ENCODE measurements around the gene KRTAP3-1.
"Not testable (repeated sequence)": the region's sequence is repeated elsewhere in the genome, so short reads cannot be mapped to it uniquely, and the experiment has no call there.

KRTAP3-1 gene

DNA sequence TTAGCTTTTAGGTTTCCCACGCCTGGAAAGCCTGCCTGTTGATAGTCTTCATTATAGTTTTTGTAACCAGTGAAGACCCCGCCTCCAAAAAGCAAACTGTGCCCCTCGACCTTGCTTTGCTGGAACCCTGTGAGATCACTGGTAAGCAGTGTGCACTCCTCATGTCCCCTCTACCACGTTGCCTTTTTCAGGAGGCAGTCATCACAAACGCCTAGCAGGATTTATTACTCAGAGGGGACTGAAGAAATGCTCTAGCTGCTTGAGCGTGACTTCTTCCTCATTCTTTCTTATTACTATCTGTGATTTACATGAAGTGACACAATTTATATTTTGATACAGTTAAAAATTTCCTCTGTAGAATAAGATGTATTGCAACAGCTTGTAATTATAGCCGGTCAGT, 6.5 kb upstream of the KRTAP3-1 start:
- DNase-seq (ENCODE audit: low read depth in 2 of 2) = no peak

DNA sequence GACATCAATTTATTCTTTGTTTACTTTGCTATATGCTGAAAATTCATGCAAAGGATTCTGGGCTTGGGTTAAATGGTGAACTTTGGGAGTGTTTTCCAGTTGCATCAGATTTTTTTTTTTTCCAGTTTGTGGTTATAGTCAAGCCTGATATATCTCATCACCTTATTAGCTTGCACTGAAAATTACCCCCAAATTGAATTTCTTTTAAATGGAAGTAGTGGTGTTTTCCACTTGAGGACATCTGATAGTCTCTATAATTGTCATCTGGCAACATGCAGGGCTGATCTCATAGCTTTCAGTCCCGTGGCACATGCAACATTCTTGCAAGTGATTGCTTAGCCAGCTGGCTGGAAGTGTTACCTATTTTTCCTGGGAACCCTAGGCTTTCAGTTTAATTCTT, 4.7 kb upstream of the KRTAP3-1 start:
- DNase-seq (ENCODE audit: low read depth in 2 of 2) = no peak

DNA sequence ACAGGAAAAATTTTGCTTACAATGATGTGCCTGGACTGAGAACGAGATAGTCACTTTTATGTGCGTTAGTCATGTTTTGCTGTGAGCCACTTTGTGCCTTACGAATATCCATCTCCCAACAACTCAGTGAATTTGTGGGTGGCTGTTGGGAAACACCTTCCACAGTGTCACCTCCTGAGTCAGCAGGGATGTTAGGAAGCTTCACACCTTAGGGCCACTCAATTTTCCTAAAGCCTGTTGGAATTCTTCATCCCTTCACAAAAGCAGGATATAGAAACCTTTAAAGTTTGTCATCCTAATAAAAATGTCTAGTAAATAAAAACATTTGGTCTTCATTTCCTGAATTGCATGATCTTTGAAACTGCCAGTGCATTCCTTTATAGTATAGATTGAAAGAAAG, 4.3 kb upstream of the KRTAP3-1 start:
- DNase-seq (ENCODE audit: low read depth in 2 of 2) = no peak

DNA sequence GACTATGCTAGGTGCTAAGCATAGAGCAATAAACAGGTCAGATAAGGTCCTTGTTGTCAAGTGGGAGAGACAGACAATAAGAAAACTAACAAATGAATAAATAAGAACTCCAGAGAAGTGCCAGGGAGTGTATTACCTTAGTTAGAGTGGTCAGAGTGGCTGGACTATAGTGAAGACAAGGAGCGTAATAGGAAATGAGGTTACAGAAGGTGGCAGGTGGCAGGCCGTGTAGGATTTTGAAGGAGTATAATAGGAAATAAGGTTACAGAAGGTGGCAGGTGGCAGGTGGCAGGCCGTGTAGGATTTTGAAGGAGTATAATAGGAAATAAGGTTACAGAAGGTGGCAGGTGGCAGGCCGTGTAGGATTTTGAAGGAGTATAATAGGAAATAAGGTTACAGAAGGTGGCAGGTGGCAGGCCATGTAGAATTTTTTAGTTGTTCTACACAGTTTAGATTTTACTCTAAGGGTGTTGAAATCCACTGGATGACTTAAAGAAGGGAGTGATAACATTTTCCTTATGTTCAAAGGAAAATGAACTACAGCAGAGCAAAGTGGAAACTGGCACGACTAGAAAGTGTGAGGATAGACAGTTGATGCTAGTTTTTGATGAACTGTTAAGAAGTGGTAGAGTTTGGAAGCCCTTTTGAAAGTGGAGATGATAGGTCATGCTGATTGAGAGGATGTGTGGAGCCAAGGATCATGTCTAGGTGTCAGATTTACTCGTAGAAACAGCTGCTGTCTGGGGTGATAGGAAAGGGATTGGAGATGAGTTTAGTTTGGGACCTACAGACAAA, 3.6 kb upstream of the KRTAP3-1 start:
- no peak for DNase-seq (ENCODE audit: low read depth in 2 of 2)

DNA sequence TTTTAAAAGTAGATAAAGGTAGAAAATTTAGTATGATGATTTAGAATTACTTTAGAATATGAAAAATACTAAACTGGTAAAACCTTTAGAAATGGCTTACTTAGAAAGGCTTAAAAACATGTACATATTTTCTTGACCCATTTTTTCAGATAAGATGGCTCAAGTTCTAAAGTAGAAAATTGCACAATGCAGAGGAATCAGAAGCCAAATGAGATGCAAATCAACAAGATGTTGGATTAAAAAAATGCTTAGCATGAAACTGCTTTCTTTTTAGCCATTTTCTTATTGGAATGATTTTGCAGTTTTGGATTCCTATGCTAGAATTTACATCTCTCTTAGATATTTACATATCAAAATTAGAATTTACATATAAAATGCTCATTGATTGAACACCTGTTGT, 1.5 kb upstream of the KRTAP3-1 start:
- no peak for DNase-seq (ENCODE audit: low read depth in 2 of 2)

DNA sequence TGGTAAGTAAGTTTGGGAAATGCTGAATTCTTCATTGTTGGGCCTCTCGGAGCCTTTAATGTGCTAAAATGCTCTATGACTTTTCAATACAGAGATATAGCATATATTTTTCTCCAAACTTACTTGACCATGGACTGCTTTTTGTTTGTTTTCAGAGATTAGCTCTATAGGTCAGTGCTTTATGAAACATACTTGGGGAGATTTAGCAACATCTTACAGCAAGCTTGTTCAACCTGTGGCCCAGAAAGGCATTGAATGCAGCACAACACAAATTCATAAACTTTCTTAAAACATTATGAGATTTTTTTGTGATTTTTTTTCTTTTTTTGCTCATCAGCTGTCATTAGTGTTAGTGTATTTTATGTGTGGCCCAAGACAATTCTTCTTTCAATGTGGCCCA, 1.0 kb upstream of the KRTAP3-1 start:
- no peak for DNase-seq (ENCODE audit: low read depth in 2 of 2)

DNA sequence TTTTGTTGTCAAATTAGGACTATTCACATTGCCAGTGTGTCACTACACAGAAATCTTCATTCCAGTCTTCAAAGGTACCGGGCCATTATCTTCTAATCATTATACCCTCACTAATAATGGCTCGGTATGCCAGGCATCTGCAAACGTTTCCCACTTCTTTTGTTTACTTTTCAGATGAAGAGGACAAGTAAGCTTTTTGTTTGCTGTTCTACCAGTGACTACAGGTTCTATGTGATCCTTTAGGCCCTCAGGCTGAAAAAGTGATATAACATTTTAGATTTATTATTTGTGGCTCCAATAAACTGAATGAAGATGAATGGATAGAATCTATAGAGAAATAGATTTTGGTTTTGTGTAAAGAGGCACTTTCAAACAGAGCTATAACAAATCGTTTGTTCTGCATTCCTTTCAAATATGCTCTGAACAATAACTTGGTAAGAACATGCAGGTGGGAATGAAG, 403 bp upstream of the KRTAP3-1 start:
- no peak for DNase-seq (ENCODE audit: low read depth in 2 of 2)

DNA sequence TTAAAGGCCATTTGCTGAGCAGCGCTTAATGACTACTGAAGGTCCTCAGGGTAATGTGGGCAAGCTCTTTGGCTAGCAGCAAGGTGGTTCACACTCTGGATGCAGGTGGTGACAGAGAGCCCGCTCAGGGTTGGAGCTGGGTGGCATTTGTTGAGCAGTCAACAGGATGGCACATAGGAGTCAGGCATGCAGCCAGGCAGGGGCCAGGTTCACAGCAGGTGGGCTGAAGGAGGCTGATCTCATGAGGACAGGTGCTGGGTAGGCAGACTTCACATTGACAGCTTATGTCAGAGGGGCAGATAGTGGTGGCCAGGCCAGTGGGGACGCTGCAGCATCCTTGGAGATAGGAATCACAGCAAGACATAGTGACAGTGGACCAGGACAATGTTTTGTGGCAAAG, 4.5 kb downstream of the KRTAP3-1 start:
- no peak for DNase-seq (ENCODE audit: low read depth in 2 of 2)

DNA sequence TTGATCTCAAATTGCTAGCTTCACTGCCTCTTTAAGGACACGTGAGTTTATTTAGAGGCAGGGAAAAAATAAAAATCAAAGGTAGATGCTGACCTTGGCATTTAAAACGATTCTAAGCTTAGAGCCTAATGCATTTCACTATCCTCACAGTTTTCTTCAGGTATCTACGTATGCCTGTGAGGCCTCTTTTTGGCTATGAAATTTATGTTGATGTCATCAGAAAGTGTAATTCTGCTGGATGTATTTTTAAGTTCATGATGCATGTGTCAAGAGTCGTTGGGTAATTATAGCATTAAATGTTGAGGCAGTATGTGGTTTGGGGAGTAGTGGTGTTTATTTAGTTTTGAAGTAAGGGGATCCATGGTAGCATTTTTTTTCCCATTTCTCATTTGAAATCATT, 5.0 kb downstream of the KRTAP3-1 start:
- no peak for DNase-seq (ENCODE audit: low read depth in 2 of 2)

DNA sequence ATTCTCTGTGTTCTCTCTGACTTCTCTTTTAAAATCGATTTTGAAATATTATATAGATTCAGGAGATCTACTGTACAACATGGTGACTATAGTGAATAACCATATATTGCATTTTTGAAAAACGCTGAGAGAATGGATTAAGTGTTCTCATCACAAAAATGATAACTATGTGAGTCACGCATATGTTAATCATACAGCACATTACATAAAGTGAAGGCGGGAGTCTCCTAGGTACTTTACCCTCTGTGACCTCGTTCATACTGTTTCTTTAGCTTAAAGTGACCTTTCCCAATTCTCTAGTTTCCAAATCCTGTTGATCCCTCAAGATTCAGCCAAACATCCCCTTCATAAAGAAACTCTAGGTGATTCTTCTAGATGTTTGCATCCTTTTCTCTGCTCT, 6.1 kb downstream of the KRTAP3-1 start:
- no peak for DNase-seq (ENCODE audit: low read depth in 2 of 2)

DNA sequence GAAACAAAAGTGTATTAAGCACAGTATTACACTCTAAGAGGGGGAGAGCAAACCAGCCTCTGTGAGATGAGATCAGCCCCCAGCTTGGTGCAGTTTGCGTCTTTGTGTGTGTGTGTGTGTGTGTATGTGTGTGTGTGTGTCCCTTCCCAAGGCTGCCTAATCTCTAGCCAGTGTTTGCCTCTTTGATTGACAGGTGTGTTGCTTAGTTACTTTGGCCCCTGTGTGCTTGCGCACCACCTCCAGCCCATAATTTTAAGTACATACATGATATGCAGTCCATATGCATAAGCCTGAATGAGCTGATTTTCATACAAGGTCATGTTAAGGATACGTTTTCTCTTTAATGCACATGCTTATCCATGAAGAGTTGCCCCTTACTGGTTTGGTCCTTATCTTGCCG, 7.1 kb downstream of the KRTAP3-1 start:
- no peak for DNase-seq (ENCODE audit: low read depth in 2 of 2)

DNA sequence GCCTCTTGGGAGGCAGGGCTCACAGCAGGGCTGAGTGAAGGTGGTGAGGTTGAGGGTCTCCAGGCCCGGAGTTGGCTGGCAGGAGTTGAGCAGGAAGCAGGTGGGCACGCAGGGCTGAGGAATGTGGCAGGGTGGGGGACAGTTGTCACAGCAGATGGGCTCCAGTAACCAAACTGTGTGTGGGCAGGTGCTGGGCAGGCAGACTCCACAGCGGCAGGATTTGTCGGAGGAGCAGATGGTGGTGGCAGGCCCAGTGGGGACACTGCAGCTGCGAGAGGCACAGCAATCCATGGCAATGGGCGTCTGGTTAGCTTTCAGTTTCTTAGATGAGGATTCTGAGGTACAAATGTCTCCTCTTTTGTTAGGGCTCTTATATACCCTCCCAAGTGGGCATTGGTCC, 9.4 kb downstream of the KRTAP3-1 start, which contains the start of gene KRTAP3-2:
Gene KRTAP3-2 (minus strand): TSS at position 344 of the 400 bp plus-strand sequence. CDS start 53 bp downstream, at position 291.
- DNase-seq (ENCODE audit: low read depth in 2 of 2) = not testable (repeated sequence)

DNA sequence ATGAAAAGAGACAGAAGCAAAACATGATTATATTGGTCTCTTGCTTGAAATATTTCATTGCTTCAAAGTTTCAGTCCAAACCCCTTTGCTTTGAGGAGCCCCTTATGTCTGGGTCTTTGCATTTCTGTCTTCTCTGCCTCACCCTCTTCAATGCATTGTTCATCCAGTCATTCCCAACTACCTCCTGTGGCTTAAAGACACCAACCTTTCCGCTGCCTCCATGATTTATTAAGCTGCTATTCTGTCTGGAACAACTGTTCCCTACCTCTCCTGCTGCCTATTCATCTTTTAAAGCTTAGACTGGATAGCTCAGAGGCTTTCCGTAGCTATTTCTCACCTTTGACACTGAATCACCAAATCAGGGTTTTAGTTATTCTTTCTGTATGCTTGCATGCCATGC, 11.6 kb downstream of the KRTAP3-1 start:
- DNase-seq (ENCODE audit: low read depth in 2 of 2) = no peak

DNA sequence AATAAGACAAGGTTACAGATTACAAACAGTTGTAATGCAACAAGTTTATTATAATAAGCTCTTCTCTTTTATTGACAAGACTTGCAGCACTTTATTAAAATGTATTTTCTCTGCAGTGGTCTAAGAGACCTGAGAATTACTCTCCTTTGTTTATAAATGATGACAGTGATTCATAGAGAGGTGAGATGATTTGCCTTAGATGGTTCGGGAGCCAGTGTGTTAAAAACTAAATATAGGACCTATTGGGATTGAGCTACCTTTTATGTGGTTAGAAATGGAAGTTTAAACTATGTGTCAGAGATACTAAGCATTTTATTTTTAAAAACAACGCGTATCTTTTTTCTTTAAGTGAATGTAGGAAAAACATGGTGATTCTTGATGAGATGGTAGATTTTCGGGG, 12.1 kb downstream of the KRTAP3-1 start:
- no peak for DNase-seq (ENCODE audit: low read depth in 2 of 2)

DNA sequence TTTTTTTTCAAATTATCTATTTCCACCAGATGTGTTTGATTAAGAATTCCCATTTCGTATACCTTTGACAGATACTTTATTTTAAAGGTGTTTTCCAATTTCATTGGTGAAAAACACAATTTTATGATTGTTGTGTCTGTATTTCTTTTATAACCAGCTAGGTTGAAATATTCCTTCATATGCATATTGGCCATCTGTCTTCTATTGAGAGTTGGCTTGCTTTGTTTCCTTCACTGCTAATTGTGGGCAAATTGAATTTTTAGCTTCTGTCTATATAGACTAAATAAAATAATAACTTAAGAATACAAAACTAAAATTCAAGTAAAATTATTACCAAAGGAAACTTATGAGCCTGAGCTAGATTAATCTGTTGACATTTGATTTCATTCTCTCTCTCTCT, 13.8 kb downstream of the KRTAP3-1 start:
- DNase-seq (ENCODE audit: low read depth in 2 of 2) = no peak

DNA sequence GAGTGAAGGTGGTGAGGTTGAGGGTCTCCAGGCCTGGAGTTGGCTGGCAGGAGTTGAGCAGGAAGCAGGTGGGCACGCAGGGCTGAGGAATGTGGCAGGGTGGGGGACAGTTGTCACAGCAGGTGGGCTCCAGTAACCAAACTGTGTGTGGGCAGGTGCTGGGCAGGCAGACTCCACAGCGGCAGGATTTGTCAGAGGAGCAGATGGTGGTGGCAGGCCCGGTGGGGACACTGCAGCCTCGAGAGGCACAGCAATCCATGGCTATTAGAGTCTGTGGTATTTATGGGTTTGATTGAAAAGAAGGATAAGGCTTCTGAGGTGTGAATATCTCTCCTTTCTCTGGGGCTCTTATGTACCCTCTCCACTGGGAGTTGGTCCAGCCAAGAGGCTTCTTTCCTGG, 15.1 kb downstream of the KRTAP3-1 start, which contains the start of gene KRTAP3-3:
Gene KRTAP3-3 (minus strand): TSS at position 326 of the 400 bp plus-strand sequence. CDS start 67 bp downstream, at position 259.
- DNase-seq (ENCODE audit: low read depth in 2 of 2) = no peak

DNA sequence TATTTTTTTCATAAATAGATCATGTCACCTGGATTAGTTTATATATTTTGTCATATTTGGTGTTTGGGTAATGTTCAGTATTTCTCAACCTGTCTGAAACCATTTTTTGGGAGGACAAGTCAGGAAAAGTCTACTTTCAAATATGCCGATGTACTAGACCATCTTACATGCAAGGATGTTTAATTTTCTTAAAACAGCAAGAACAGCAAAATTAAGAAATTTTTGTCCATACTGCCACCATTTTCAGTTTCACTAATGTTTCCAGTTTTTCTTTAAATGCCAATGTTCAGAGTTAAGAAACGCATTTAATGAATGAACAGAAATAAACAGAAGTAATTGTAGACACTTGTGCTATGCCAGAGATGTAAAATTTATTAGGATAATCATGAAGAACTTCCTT, 15.8 kb downstream of the KRTAP3-1 start:
- no peak for DNase-seq (ENCODE audit: low read depth in 2 of 2)

DNA sequence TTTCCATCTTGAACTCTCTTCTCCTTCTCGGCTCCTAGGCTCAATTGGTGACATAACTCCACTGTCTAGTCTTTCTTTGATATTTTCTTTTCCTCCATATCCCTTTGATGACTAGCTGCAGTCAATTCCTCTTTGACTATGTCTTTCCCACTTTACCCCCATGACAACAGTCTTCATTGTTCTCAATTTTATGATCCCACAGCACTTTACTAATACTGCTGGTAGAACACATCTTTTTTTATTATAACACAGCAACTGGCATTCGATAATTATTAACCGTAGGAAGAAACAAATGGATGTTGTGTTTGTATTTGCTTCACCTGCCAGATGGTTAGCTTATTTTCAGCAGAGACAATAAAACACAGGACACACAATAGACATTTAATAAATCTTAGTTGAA, 16.3 kb downstream of the KRTAP3-1 start:
- no peak for DNase-seq (ENCODE audit: low read depth in 2 of 2)

DNA sequence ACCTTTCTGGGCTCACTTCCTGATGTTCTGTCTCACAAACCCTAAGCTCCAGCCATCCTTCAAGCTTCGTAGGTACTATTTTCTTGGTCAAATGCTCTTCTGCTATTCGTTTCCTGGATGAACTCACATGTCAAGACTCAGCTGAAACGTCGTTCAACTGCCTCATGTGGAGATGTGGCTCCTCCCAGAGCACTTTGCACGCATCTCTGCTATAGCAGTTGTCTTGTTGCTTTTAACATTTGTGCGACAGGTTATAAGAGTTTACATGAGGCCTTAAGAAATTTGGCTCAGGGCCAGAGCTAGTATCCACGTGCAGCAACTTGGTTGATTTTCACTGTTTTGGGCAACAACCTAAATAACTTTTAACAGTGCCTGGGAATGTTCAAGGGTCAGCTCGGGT, 22.0 kb downstream of the KRTAP3-1 start:
- no peak for DNase-seq (ENCODE audit: low read depth in 2 of 2)

DNA sequence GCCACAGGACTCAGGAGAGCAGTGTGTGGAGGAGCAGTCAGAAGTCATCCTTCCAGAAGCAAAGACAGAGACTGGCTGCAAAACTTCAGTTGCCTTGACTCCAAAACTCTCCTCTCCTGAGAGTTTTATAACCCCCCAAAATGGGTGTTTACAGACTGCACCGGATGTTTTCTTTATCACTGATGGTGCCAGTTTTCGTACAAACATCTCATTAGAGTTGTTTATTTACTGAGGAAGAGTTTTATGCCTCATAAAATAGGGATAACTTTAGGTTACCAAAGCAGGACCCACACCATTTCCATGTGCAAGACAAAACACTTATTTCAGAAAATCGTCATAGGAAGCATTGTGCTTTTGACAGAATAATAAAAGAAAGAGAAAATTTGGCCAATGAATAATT, 24.7 kb downstream of the KRTAP3-1 start, which contains the start of gene KRT40:
Gene KRT40 (minus strand): TSS at position 101 of the 400 bp plus-strand sequence. CDS start 53 bp downstream, at position 48.
- DNase-seq (ENCODE audit: low read depth in 2 of 2) = no peak

DNA sequence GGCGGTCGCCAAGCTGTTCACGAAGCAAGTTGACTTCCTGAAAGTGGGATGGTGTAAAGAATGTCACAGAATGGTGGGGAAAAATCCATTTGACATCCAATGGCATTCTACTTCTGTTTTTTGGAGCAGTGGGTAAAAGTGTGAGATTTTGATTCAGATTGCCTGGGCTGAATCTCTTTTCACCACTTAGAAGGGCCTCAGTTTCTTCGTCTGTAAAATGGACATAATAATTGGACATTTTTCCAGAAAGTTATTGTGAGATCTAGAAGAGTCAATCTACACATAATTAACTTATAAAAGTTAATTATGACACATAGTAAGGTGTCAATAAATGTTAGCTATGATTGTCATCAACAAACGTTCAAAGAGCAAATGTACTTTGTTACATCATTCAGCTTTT, 27.8 kb downstream of the KRTAP3-1 start:
- DNase-seq (ENCODE audit: low read depth in 2 of 2) = no peak

DNA sequence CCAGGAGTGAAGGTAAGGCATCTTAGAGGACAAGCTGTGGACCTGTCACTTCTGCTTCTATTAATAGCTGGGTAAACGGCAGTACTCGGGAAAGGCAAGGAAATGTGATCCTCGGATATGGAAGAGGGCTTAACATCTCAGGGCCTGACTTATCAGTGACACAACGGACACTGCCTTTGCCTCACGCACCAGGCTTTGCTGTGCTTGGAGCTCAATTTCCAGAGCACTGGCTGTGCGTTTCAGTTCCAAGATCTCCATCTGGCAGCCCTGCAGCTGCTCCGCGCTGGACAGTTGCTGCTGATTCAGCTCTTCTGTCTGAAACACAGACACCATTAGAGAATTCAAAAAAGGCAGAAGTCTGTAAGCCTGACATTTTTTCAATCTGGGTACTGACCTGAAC, 28.3 kb downstream of the KRTAP3-1 start:
- DNase-seq (ENCODE audit: low read depth in 2 of 2) = no peak

DNA sequence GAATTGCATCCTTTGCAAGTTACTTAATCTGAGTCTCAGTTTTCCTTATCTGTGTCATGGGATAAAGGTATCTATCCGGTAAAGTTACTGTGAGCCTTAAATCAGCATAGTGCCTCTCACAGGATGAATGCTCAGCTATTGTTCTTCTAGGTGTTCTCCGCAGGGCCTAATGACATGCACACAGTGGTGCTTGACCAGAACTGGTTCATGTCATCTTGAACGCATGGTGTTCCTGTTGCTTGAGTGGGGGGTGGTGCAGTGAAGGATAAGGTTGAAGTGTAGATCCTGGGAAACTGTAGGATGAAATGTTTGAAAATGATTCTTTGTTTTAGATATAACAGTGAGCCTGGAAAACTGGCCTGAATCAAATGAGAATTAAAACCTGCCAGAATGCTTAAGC, 28.8 kb downstream of the KRTAP3-1 start:
- no peak for DNase-seq (ENCODE audit: low read depth in 2 of 2)

All from stimulated activated CD8-positive, alpha-beta memory T cell treated with anti-CD3 and anti-CD28 coated beads, Interleukin-7, amount 100 ng/mL, for 4 hours (primary cell).